GM10266 (cell line): ENCODE results near the gene ANP32B.
"Not testable (repeated sequence)": the region's sequence is repeated elsewhere in the genome, so short reads cannot be mapped to it uniquely, and the experiment has no call there.

Source experiments
- DNase-seq: peaks from one replicate; pipeline ENCODE4 v3.0.0; 2012; ENCODE audit errors: extremely low spot score
- CTCF ChIP-seq: IDR thresholded peaks from 2 replicates; pipeline ENCODE4 v1.5.1; 2012; ENCODE audit warnings: mild to moderate bottlenecking, low read depth; ENCODE audit not compliant: control insufficient read depth, insufficient read depth; ENCODE audit errors: missing control alignments

ANP32B gene

GRCh38 chr9:97985058-97985861 is 2.1 kb downstream of the ANP32B start:
- no peak for DNase-seq
- TF ChIP-seq CTCF, result no peak

- no peak for TF ChIP-seq CTCF
- DNase-seq, result no peak
These were observed 4.3 kb downstream of the ANP32B start for GRCh38 chr9:97987487-97987886.

GRCh38 chr9:97990259-97990658 is 7.1 kb downstream of the ANP32B start:
- DNase-seq, result no peak
- TF ChIP-seq CTCF, result peak; percentile 20

GRCh38 chr9:97991818-97992217 is 8.7 kb downstream of the ANP32B start:
- no peak for DNase-seq
- TF ChIP-seq CTCF, result no peak

GRCh38 chr9:97992219-97992618 is 9.1 kb downstream of the ANP32B start:
- no peak for DNase-seq
- TF ChIP-seq CTCF, result no peak

- DNase-seq, result no peak
- TF ChIP-seq CTCF, result no peak
These were observed 9.9 kb downstream of the ANP32B start for GRCh38 chr9:97993000-97993399.

GRCh38 chr9:97994703-97995102 is 11.6 kb downstream of the ANP32B start:
- DNase-seq, result no peak
- TF ChIP-seq CTCF, result no peak

GRCh38 chr9:97996676-97997075 is 13.5 kb downstream of the ANP32B start:
- not testable (repeated sequence) for DNase-seq
